ENCODE data around the gene TAS2R41. TPM values are rescaled to one million over a fixed set of nuclear protein-coding genes. Genes with fewer than 3 reads are reported as not detected.

Gene TAS2R41
- not detected in 2 replicates for total RNA-seq

GRCh38 chr7:143477501-143478150, at the start of gene TAS2R41:
TAS2R41 (plus strand) TSS chr7:143477873; CDS start chr7:143477873, 0 bp downstream.
- no peak for TF ChIP-seq CTCF (conservative IDR thresholded peaks at IDR 0.05; ENCODE audit: low read depth, low read length)
- H3K4me3 ChIP-seq (ENCODE audit: low read depth, low read length) = no peak within 1 kb of the TSS
- DNase-seq (ENCODE audit: low read depth) = no peak

GRCh38 chr7:143429770-143430698, 47.6 kb upstream of the TAS2R41 start:
- no peak for DNase-seq (ENCODE audit: low read depth)
- H3K4me3 ChIP-seq (ENCODE audit: low read depth, low read length) = no peak overlapping the region
- TF ChIP-seq CTCF (conservative IDR thresholded peaks at IDR 0.05; ENCODE audit: low read depth, low read length) = no peak

DNA sequence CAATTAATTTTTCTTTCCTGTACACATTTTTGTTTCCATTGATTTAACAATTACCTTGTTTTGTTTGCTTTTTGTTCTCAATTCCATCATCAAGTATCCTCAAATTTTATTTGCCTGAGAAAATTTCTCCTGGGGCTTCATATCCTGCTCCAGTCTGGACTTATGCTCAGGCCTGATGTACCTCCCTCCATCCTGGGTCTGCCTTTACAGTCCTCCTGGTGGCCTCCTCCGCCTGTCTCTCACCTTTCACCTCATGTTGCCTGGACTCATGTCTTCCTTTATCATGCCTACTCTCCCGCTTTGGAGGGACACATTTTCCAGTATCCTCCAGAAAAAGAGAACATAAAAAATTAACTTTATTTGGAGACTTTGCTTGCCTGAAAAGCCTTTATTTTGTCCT, 46.6 kb upstream of the TAS2R41 start:
- no peak for TF ChIP-seq CTCF (conservative IDR thresholded peaks at IDR 0.05; ENCODE audit: low read depth, low read length)
- no peak for DNase-seq (ENCODE audit: low read depth)
- no peak overlapping the region for H3K4me3 ChIP-seq (ENCODE audit: low read depth, low read length)

DNA sequence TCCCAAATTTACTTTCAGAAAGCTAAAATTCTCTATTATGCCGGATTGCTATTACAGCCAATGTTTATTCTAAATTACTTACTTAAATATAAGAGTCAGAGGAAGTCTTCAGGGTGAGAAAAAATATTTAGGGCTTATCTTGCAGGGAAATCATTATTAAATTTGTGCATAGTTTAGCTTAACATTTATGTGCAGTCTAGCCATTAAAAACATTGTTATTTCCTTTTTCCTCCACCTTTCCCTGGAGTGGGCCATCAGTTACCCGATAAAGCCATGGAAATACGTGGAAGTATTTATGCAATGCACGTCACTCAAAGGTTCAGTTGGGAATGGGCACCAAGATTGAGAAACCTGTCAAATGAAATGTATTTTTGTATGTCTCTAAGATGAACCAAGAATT, 43.9 kb upstream of the TAS2R41 start:
- H3K4me3 ChIP-seq (ENCODE audit: low read depth, low read length) = no peak overlapping the region
- no peak for DNase-seq (ENCODE audit: low read depth)
- no peak for TF ChIP-seq CTCF (conservative IDR thresholded peaks at IDR 0.05; ENCODE audit: low read depth, low read length)

GRCh38 chr7:143434660-143435059, 43.0 kb upstream of the TAS2R41 start:
- H3K4me3 ChIP-seq (ENCODE audit: low read depth, low read length) = no peak overlapping the region
- peak; percentile 61 for DNase-seq (ENCODE audit: low read depth)
- no peak for TF ChIP-seq CTCF (conservative IDR thresholded peaks at IDR 0.05; ENCODE audit: low read depth, low read length)

DNA sequence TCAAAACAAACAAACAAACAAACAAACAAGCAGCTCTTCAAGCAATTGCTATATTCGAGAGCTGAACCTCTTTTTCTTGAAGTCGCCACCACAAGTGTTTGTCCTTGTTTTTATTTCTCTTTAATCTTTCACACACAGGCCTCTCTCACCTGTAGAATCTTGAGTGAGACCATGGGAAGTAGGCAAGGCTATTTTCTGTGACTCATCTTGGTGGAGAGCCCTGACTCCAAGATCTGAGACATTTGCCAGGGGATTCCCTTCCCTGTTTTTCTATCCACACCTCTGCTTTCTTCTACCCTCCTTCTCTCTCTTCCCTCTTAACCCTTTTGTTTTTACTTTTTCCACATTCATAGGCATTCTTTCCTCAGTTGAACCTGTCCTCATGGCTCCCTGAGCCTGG, 42.4 kb upstream of the TAS2R41 start:
- no peak for TF ChIP-seq CTCF (conservative IDR thresholded peaks at IDR 0.05; ENCODE audit: low read depth, low read length)
- no peak for DNase-seq (ENCODE audit: low read depth)
- no peak overlapping the region for H3K4me3 ChIP-seq (ENCODE audit: low read depth, low read length)

Measured in epithelial cell of proximal tubule (primary cell).